Measurements from ENCODE around the gene PLN.

The PLN gene

DNA sequence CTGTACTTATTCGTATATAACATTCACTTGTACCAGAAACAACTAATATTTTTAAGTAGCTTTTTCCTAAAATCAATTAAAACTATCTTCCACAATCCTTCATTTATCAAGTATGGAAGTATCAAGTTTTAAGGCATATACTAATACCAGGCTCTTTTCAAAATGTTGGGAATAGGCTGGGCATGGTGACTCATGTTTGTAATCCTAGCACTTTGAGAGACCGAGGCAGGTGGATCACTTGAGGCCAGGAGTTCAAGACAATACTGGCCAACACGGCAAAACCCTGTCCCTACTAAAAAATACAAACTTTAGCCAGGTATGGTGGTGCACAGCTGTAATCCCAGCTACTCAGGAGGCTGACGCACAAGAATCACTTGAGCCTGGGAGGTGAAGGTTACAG lies 25.7 kb upstream of the PLN start:
- no peak for DNase-seq (ENCODE audit: low read depth in 1 of 2, low spot score in 1 of 2)
- in situ Hi-C loops (cut with HindIII; ENCODE audit: low pct_unique_long_range_greater_than_20kb, low sequenced_read_pairs): no loop called here
- no peak for TF ChIP-seq JUND (IDR thresholded peaks at IDR 0.05; ENCODE audit: low read depth)

DNA sequence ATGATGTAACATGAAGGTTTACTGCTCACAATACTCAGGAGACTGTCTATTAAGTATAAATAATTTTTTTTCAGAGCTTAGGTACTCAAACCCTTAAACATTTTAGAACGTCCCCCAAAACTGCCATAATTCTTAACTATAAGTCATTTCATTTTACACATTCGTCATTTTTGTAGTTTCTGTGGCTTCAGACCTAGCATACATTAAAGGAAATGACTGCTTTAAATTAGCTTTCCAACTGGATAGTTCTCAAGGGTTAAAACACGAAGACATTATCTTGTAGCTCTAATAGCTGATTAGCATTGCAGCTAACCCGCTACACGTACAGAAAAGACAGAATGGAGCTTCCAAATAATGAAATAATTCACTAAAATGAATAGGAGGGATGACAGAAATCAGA lies 24.9 kb upstream of the PLN start:
- in situ Hi-C loops (cut with HindIII; ENCODE audit: low pct_unique_long_range_greater_than_20kb, low sequenced_read_pairs): no loop called here
- DNase-seq (ENCODE audit: low read depth in 1 of 2, low spot score in 1 of 2): no peak
- TF ChIP-seq JUND (IDR thresholded peaks at IDR 0.05; ENCODE audit: low read depth): no peak

DNA sequence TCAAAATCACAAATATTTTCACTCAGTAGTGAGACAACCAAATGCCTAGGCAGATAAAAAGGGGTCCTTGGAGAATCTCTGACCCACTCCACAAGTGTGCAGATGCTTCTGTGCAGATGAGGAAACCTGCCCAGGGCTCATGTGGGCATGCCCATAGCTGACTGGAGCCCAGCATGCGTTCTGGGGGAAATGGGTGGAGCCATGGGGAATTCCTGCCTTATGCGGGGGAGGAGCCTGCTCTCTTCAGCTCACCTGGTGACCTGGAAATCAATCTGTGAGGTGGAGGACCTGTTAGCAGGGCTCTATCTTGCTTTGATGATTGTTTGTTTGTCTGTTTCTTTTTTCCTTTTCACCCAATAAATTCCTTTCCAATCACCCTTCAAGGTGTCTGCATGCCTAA lies 23.4 kb upstream of the PLN start:
- in situ Hi-C loops (cut with HindIII; ENCODE audit: low pct_unique_long_range_greater_than_20kb, low sequenced_read_pairs): no loop called here
- no peak for TF ChIP-seq JUND (IDR thresholded peaks at IDR 0.05; ENCODE audit: low read depth)
- DNase-seq (ENCODE audit: low read depth in 1 of 2, low spot score in 1 of 2): no peak

DNA sequence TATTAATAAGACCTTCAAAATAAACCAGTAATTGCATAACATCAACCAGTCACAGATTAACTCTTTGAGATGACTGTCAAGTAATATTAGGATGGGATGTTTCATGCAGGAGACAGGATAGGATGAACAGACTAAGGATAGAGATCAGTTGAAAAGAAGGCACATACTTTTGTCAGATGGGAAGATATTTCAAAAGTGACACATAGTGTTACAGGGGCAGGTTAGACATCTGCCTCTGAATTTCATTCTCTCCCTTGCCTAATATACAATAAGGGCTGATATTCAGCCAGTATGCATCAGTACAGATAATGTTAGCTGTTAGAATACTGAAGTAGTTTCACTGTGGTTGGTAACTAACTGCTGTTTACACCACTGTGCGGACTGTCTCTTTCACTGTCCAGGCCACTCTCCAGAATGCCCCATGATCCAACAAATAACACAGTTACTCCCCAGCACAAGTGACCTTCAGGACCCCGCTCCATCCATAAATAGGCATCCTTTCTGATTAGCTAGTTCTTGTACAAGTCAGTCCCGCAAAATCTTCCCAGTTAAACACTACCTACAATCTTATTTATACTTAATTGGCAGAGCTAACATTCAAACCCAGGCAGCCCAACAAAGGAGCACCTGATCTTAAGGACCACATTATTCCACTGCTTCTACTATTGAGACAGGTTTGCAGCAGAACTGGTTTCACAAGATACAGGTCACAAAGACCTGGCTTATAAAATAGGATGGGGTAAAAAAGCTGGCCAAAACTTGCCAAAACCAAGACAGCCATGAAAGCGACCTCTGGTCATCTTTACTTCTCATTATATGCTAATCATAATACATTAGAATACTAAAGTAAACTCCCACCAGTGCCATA lies 21.9 kb upstream of the PLN start:
- in situ Hi-C loops (cut with HindIII; ENCODE audit: low pct_unique_long_range_greater_than_20kb, low sequenced_read_pairs): no loop called here
- TF ChIP-seq JUND (IDR thresholded peaks at IDR 0.05; ENCODE audit: low read depth): no peak
- DNase-seq (ENCODE audit: low read depth in 1 of 2, low spot score in 1 of 2): peak in 1 of 2 experiments; percentile 54

DNA sequence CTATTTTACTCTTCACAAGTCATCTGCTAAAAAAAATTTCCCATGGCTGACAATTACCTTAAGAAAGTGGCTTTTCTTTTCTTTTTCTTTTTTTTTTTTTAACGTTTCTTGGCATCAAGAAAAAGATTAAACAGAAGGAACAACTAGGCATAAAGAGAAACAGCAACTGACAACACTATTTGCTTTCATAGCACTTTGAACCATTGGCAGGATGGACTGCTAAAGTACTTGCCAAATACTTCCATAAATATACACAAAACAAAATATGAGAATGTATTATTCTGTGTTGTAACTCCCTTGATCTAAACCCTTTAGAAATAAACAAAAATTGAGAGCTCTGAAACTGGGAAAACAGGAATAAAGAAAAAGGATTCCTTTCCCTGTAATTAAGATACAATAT lies 20.0 kb upstream of the PLN start:
- no peak for DNase-seq (ENCODE audit: low read depth in 1 of 2, low spot score in 1 of 2)
- in situ Hi-C loops (cut with HindIII; ENCODE audit: low pct_unique_long_range_greater_than_20kb, low sequenced_read_pairs): no loop called here

DNA sequence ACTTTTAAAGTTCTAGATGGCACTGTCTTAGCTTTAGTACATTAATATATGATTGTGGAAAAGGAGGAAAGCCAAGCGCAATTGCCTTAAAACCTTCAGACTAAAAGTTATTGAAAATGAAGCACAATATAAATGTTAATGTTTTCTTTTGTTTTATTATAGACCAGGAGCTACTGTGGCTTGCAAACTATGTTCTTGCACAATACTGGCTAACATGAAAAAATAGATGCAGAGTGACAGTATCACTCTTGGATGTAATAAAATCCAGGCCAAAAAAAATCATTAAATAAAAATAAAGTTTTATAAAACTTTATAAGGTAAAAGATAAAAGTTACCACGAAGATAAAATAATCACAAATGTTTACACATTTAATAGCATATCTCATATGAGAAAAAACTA lies 18.3 kb upstream of the PLN start:
- in situ Hi-C loops (cut with HindIII; ENCODE audit: low pct_unique_long_range_greater_than_20kb, low sequenced_read_pairs): no loop called here
- DNase-seq (ENCODE audit: low read depth in 1 of 2, low spot score in 1 of 2): no peak
- no peak for TF ChIP-seq JUND (IDR thresholded peaks at IDR 0.05; ENCODE audit: low read depth)

More for the DNA sequence above, 20.0 kb upstream of the PLN start:
- TF ChIP-seq JUND (IDR thresholded peaks at IDR 0.05; ENCODE audit: low read depth): no peak

DNA sequence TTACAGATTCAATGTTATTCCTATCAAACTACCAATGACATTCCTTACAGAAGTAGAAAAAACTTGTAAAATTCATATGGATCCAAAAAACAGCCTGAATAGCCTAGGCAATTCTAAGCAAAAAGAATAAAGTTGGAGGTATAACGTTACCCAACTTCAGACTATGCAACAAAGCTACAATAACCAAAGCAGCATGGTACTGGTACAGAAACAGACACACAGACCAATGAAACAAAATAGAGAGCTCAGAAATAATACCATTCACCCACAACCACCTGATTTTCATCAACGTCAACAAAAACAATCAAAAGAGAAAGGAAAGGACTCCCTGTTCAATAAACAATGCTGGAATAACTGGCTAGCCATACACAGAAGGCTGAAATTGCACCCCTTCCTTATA lies 17.2 kb upstream of the PLN start:
- in situ Hi-C loops (cut with HindIII; ENCODE audit: low pct_unique_long_range_greater_than_20kb, low sequenced_read_pairs): no loop called here
- no peak for TF ChIP-seq JUND (IDR thresholded peaks at IDR 0.05; ENCODE audit: low read depth)
- DNase-seq (ENCODE audit: low read depth in 1 of 2, low spot score in 1 of 2): no peak

DNA sequence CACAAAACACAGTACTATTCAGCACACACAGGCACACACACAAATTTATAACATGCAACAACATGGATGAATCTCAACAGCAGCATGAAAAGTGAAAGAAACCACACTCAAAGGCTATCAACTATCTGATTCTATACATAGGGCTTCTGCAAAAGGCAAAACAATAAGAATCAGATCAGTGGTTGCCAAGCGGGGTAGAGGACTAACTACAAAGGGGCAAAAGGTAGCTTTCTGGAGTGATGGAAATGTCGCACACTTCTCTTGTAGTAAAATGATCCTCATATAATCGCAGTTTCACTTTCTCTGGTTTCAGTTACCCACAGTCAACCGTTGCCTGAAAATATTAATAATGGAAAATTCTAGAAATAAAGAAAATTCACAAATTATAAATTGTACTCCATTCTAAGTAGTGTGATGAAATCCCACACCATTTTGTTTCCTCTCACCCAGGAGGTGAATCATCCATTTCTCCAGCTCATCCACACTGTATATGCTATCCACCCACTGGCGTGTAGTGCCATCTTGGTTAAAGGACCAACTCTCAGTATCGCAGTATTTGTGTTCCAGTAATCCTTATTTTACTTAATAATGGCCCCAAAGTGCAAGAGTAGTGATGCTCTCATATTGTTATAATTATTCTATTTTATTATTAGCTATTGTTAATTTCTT lies 12.8 kb upstream of the PLN start:
- TF ChIP-seq JUND (IDR thresholded peaks at IDR 0.05; ENCODE audit: low read depth): no peak
- in situ Hi-C loops (cut with HindIII; ENCODE audit: low pct_unique_long_range_greater_than_20kb, low sequenced_read_pairs): no loop called here
- DNase-seq (ENCODE audit: low read depth in 1 of 2, low spot score in 1 of 2): no peak

DNA sequence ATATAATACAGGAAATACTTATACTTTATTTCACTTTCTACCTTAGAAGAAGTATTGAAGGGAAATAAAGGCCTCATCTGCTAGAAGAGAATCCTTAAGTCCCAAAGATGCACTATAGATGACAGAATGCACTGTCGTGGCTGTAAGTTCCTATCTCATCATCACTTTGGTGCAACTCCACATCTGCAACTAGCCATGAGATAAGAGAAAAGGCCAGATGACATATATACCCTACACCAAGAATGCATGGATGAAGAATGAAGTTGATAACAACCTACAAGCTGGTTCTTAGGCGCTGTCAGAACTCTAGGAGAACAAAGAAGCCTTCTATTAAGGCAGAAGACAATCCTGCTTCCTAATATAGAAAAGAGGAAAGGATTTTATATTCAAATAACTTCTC lies 11.6 kb upstream of the PLN start:
- in situ Hi-C loops (cut with HindIII; ENCODE audit: low pct_unique_long_range_greater_than_20kb, low sequenced_read_pairs): no loop called here
- no peak for TF ChIP-seq JUND (IDR thresholded peaks at IDR 0.05; ENCODE audit: low read depth)
- no peak for DNase-seq (ENCODE audit: low read depth in 1 of 2, low spot score in 1 of 2)

DNA sequence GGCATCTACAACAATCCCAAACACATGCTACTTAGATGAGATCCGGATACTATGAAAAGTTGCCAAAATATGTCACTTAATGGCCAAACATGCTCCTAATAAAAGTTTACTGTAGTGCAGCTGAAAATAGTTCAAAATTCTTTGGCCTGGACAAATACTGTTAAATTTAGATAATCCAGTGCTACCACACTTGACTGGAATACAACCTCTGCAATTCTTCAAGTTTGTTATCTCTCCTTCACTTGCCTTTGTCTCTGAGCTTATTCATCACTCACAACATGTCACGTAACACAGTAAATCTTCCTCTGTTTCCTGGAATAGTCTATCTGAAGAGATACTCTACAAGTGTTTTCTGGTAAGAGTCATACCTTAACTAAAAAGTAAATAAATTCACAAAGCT lies 10.5 kb upstream of the PLN start:
- no peak for DNase-seq (ENCODE audit: low read depth in 1 of 2, low spot score in 1 of 2)
- no peak for TF ChIP-seq JUND (IDR thresholded peaks at IDR 0.05; ENCODE audit: low read depth)
- in situ Hi-C loops (cut with HindIII; ENCODE audit: low pct_unique_long_range_greater_than_20kb, low sequenced_read_pairs): no loop called here

DNA sequence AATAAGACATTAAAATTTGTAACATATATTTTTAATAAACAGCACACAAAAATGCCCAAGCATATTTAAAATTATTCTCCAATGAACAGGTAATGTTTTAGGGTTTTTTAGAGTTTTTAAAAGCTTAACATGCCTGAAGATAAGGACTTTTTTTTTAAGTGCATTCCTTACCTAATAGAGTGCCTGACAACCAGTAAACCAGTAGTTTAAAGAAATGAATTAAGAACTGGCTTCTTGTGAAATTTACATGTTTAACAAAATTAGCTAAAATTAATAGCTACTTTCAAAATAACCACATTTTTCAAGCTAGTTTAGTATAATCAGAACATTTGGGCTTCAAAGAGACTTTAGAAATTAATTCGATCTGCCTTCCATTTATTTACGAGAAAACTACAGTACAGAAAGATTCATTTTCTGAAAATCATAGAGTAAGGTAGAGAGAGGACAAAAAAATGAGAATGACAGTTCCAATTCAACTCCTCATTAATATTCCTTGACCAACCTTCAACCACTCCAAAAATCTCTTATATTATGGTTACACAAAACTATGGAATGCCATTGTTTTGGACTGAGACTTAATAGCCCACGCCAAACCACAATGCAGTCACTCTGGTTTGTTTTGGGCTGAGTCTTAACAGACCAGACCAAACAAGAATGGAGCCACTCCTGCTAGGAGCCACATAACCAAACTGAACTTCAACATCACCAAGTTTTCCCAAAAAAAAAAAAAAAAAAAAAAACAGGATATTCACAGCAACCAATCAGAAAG lies 5.7 kb upstream of the PLN start:
- in situ Hi-C loops (cut with HindIII; ENCODE audit: low pct_unique_long_range_greater_than_20kb, low sequenced_read_pairs): no loop called here
- DNase-seq (ENCODE audit: low read depth in 1 of 2, low spot score in 1 of 2): no peak
- no peak for TF ChIP-seq JUND (IDR thresholded peaks at IDR 0.05; ENCODE audit: low read depth)

DNA sequence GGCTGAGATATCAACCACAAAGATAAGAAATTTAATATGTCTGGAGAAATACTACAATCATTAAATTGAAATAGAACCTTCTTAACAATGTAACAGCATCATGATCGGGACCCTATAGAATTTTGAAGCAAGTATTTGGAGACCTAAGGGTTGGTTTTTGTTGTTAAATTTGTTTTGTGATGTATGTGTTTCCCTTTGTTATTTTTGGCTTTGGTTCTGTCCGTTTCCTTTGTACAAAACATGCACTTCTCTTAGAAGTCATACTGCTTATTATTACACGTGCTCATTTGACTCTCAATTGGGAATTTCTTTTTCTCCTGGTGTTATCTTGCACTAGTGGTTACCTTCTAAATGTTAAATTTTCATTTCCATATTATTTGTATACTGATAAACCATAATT lies 4.0 kb upstream of the PLN start:
- DNase-seq (ENCODE audit: low read depth in 1 of 2, low spot score in 1 of 2): no peak
- TF ChIP-seq JUND (IDR thresholded peaks at IDR 0.05; ENCODE audit: low read depth): no peak
- in situ Hi-C loops (cut with HindIII; ENCODE audit: low pct_unique_long_range_greater_than_20kb, low sequenced_read_pairs): no loop called here

All from T47D (cell line).